Panc1 (cell line): ENCODE measurements around the gene SLC34A1. TPM values are rescaled to one million over a fixed set of nuclear protein-coding genes. Genes with fewer than 3 reads are reported as not detected.

Experiments used
- ATAC-seq: fragments of 200-7000 bp; cut with Tn5 transposase; 2 replicates; pipeline ENCODE4 v1.9.1; 2020; ENCODE audit warnings: mild to moderate bottlenecking, moderate library complexity
- BruUV-seq: library from RNA; stranded (reverse); fragments of 400-500 nt; replicated peaks from 2 replicates; lab custom pipeline; 2021; lab: Mats Ljungman, UMichigan
- CTCF ChIA-PET: fragments of 300-600 bp; sonication (Branson Sonifier 250); formaldehyde crosslinking; loops from one replicate; lab custom pipeline; 2022; ENCODE audit warnings: antibody characterized with exemption; lab: Charles Lee
- POLR2A ChIA-PET: fragments of 300-600 bp; sonication (Branson Sonifier 250); formaldehyde crosslinking; loops from one replicate; lab custom pipeline; 2022; ENCODE audit warnings: antibody characterized with exemption; lab: Charles Lee
- DNase-seq: peaks from one replicate; pipeline ENCODE4 v3.0.0-alpha.2; 2010; ENCODE audit warnings: low read depth, low spot score
- H3K27ac ChIP-seq: 2 replicates; pipeline ENCODE4 v1.5.1; 2011; ENCODE audit warnings: mild to moderate bottlenecking, low read length, inconsistent platforms
- H3K27me3 ChIP-seq: fragments of 200-500 bp; sonication (Bioruptor generic); 2 replicates; pipeline ENCODE4 v1.6.0; 2014; ENCODE audit warnings: low read length, inconsistent platforms; ENCODE audit not compliant: control insufficient read depth, insufficient read depth
- H3K36me3 ChIP-seq: fragments of 200-500 bp; sonication (Bioruptor generic); 2 replicates; pipeline ENCODE4 v1.5.1; 2014; ENCODE audit warnings: inconsistent platforms, mild to moderate bottlenecking, low read length, moderate library complexity; ENCODE audit not compliant: control insufficient read depth, insufficient read depth
- H3K4me1 ChIP-seq: 2 replicates; pipeline ENCODE4 v1.5.1; 2011; ENCODE audit warnings: inconsistent platforms, mild to moderate bottlenecking, low read length, moderate library complexity; ENCODE audit not compliant: control insufficient read depth, insufficient read depth
- H3K4me3 ChIP-seq, 2 experiments: 2 replicates each; pipeline ENCODE4 v1.5.1; 2011 to 2012; ENCODE audit warnings: low read depth in 2 of 2, low read length in 2 of 2, mild to moderate bottlenecking in 2 of 2, inconsistent platforms in 1 of 2, moderate library complexity in 1 of 2
- H3K9me3 ChIP-seq: fragments of 200-500 bp; sonication (Bioruptor generic); 2 replicates; pipeline ENCODE4 v1.5.1; 2014; ENCODE audit warnings: low read depth, mild to moderate bottlenecking, inconsistent platforms, low read length, moderate library complexity; ENCODE audit not compliant: control insufficient read depth, insufficient read depth
- POLR2AphosphoS5 ChIP-seq: IDR thresholded peaks from 2 replicates; pipeline ENCODE4 v1.6.1; 2012; ENCODE audit warnings: mild to moderate bottlenecking, low read depth, low read length, moderate library complexity
- SIN3A ChIP-seq: IDR thresholded peaks from 2 replicates; pipeline ENCODE4 v1.6.1; 2012; ENCODE audit warnings: low read depth, mild to moderate bottlenecking, low read length, moderate library complexity, borderline replicate concordance; ENCODE audit not compliant: insufficient read depth
- TCF7L2 ChIP-seq: IDR thresholded peaks from 2 replicates; pipeline ENCODE4 v1.6.1; 2011; ENCODE audit warnings: mild to moderate bottlenecking, low read depth, low read length, inconsistent platforms
- in situ Hi-C: cut with HindIII; loops from 2 replicates; pipeline ENCODE4 v1.10.0; 2016; ENCODE audit warnings: low sequenced_read_pairs, low pct_unique_long_range_greater_than_20kb
- intact Hi-C: fragments of 100-400 bp; cut with micrococcal nuclease; formaldehyde crosslinking; loops from one replicate; pipeline ENCODE4 v1.10.0; 2022; ENCODE audit not compliant: unreplicated experiment
- total RNA-seq: library from RNA; stranded (reverse); gene quantifications from one replicate; pipeline ENCODE4 v1.2.1, GENCODE V29; 2021; ENCODE audit not compliant: unreplicated experiment
- TF ChIP-seq, protein P1 (sequence below), 2 experiments: IDR thresholded peaks; 2 replicates each; pipeline ENCODE4 v1.6.1; 2011 to 2012; ENCODE audit warnings: low read depth in 2 of 2, control low read depth in 1 of 2, low read length in 1 of 2, mild to moderate bottlenecking in 1 of 2, moderate library complexity in 1 of 2; ENCODE audit not compliant: insufficient read depth in 1 of 2
- TF ChIP-seq, protein P2 (sequence below): fragments of 450-650 bp; IDR thresholded peaks from 2 replicates; pipeline ENCODE4 v1.5.1; 2017; ENCODE audit warnings: mild to moderate bottlenecking

SLC34A1 gene
- total RNA-seq, 1 experiment from 2014 or later: not detected

GRCh38 chr5:177423671-177424070 lies 39.4 kb downstream of the SLC34A1 start:
- H3K4me3 ChIP-seq: no peak overlapping the region
- ATAC-seq (no peak), DNase-seq (no peak)
- BruUV-seq: no TSS peak
- H3K4me1 ChIP-seq: peaks cover 18% of the 10 kb centered on the region
- no peak overlapping the region for H3K27ac ChIP-seq
- CTCF ChIA-PET: interaction anchor here (1.2 kb wide), 1 partner anchor 20 kb away, joined by 3 read pairs; no protein-coding TSS in a partner anchor
- H3K27me3 ChIP-seq: no peaks in the 10 kb centered on the region
- in situ Hi-C loops (no loop called here), intact Hi-C loops (no loop called here)
- TF ChIP-seq, protein P1, sequence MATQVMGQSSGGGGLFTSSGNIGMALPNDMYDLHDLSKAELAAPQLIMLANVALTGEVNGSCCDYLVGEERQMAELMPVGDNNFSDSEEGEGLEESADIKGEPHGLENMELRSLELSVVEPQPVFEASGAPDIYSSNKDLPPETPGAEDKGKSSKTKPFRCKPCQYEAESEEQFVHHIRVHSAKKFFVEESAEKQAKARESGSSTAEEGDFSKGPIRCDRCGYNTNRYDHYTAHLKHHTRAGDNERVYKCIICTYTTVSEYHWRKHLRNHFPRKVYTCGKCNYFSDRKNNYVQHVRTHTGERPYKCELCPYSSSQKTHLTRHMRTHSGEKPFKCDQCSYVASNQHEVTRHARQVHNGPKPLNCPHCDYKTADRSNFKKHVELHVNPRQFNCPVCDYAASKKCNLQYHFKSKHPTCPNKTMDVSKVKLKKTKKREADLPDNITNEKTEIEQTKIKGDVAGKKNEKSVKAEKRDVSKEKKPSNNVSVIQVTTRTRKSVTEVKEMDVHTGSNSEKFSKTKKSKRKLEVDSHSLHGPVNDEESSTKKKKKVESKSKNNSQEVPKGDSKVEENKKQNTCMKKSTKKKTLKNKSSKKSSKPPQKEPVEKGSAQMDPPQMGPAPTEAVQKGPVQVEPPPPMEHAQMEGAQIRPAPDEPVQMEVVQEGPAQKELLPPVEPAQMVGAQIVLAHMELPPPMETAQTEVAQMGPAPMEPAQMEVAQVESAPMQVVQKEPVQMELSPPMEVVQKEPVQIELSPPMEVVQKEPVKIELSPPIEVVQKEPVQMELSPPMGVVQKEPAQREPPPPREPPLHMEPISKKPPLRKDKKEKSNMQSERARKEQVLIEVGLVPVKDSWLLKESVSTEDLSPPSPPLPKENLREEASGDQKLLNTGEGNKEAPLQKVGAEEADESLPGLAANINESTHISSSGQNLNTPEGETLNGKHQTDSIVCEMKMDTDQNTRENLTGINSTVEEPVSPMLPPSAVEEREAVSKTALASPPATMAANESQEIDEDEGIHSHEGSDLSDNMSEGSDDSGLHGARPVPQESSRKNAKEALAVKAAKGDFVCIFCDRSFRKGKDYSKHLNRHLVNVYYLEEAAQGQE (IDR thresholded peaks at IDR 0.05; ENCODE audit: insufficient read depth in 1 of 2, low read depth in 2 of 2, low read length in 1 of 2): no peak
- TF ChIP-seq, protein P2, sequence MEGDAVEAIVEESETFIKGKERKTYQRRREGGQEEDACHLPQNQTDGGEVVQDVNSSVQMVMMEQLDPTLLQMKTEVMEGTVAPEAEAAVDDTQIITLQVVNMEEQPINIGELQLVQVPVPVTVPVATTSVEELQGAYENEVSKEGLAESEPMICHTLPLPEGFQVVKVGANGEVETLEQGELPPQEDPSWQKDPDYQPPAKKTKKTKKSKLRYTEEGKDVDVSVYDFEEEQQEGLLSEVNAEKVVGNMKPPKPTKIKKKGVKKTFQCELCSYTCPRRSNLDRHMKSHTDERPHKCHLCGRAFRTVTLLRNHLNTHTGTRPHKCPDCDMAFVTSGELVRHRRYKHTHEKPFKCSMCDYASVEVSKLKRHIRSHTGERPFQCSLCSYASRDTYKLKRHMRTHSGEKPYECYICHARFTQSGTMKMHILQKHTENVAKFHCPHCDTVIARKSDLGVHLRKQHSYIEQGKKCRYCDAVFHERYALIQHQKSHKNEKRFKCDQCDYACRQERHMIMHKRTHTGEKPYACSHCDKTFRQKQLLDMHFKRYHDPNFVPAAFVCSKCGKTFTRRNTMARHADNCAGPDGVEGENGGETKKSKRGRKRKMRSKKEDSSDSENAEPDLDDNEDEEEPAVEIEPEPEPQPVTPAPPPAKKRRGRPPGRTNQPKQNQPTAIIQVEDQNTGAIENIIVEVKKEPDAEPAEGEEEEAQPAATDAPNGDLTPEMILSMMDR: no peak
- TF ChIP-seq TCF7L2 (no peak), SIN3A (no peak), POLR2AphosphoS5 (no peak)
- no peaks in the 10 kb centered on the region for H3K9me3 ChIP-seq
- H3K36me3 ChIP-seq: peaks cover 2% of the 10 kb centered on the region; the same call in 1 of the 2 replicates
- POLR2A ChIA-PET: no interaction called here

DNA sequence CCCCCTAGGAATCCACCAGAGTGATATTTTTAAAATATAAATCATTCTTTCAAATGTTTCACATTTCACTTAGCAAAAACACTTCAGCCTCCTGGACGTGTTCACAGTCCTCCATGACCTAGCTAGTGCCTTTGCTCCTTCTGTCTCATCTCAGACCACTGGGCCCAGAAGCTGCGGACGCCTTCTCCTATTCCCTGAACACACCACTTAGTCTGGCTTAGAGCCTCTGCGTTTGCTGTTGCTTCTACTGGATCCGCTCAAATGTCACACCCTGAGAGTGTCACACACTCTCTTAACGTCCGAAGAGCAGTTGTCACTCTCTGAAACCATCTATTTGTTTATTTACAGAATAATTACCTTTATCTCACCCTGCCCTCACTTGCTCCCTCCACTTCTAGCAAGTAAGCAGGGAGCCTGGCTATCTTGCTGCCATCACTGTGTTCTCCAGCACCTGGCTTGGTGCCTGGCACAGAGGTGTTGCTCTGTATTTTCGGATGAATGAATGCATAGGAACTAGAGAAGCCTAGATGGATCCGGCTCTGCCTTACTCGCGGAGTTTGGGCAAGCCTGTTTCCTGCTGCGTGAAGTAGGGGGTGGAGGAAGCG lies 41.1 kb downstream of the SLC34A1 start:
- intact Hi-C loops: no loop called here
- TSS peak; percentile 85 for BruUV-seq
- no peak for ATAC-seq
- TF ChIP-seq TCF7L2 (no peak), SIN3A (no peak), POLR2AphosphoS5 (no peak)
- TF ChIP-seq, protein P1 (IDR thresholded peaks at IDR 0.05; ENCODE audit: insufficient read depth in 1 of 2, low read depth in 2 of 2, low read length in 1 of 2): no peak
- TF ChIP-seq, protein P2: no peak
- peaks cover 18% of the 10 kb centered on the region for H3K4me1 ChIP-seq
- H3K27ac ChIP-seq: peak overlapping the region; percentile 97
- ChIA-PET POLR2A (interaction anchor here (1.5 kb wide), 1 partner anchor 17 kb away, joined by 9 read pairs; no protein-coding TSS in a partner anchor), CTCF (interaction anchor here (1.3 to 1.8 kb wide), 3 partner anchors 22 to 115 kb away, joined by 4 to 13 read pairs (median 5); no protein-coding TSS in a partner anchor)
- in situ Hi-C loops: no loop called here
- peak overlapping the region; percentile 60 to 62 for H3K4me3 ChIP-seq
- no peaks in the 10 kb centered on the region for H3K9me3 ChIP-seq
- DNase-seq: no peak
- no peaks in the 10 kb centered on the region for H3K27me3 ChIP-seq
- H3K36me3 ChIP-seq: peaks cover 2% of the 10 kb centered on the region; the same call in 1 of the 2 replicates
